ENCODE measurements around the gene FAR2. TPM values are rescaled to one million over a fixed set of nuclear protein-coding genes. Genes with fewer than 3 reads are reported as not detected.

Gene FAR2
- total and polyA plus RNA-seq, 2 donors (not counting 3 experiments of a cell fraction or from before 2014, with no cell fraction given), result 32.3 to 61.7 TPM

DNA sequence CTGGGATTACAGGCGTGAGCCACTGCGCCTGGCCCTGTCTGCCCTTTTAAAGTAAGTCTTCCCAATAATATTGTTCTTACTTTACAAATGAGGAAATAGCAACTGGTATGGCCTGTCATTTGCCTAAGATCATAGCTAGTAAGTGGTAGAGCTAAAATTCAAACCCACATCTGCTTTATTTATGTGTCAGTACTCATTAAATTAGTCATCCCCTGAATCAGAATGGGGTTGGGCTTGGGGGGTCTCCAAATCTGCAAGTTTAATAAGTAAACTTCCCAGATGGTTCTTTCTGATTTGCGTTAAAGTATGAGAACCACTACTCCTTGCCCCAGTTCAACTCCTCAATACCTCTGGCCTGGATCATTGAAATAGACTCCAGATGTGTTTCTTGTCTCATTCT, 96.2 kb downstream of the FAR2 start:
- no peaks in the 10 kb centered on the region for H3K36me3 ChIP-seq (ENCODE audit: control insufficient read depth in 2 of 2, extremely low read depth in 1 of 2, insufficient read depth in 2 of 2, low read length in 2 of 2)
- no peak for DNase-seq (ENCODE audit: low read depth, low spot score)
- H3K79me2 ChIP-seq (ENCODE audit: control insufficient read depth, insufficient read depth, low read length), result peaks cover 4% of the 10 kb centered on the region
- H2AFZ ChIP-seq (ENCODE audit: low read depth, low read length), result no peak overlapping the region
- BruUV-seq (replicated peaks), result no TSS peak
- H3K9me3 ChIP-seq (replicated peaks; ENCODE audit: control insufficient read depth, insufficient read depth, low read length), result no peaks in the 10 kb centered on the region
- H4K20me1 ChIP-seq (replicated peaks; ENCODE audit: control insufficient read depth, extremely low read depth, insufficient read depth, low read length), result no peaks in the 10 kb centered on the region
- no peaks in the 10 kb centered on the region for H3K27me3 ChIP-seq (ENCODE audit: control insufficient read depth in 2 of 2, insufficient read depth in 2 of 2, low read length in 2 of 2)
- no peak for FAIRE-seq
- POLR2A ChIA-PET, result no interaction called here
- H3K9me1 ChIP-seq (replicated peaks; ENCODE audit: control insufficient read depth, extremely low read depth, insufficient read depth, low read length), result no peaks in the 10 kb centered on the region
- H3K27ac ChIP-seq (ENCODE audit: insufficient read depth, low read depth, low read length), result no peak overlapping the region
- dilution Hi-C loops (cut with MboI; ENCODE audit: extremely low pct_ligation_motif_present, low sequenced_read_pairs) (no loop called here), intact Hi-C loops (cut with micrococcal nuclease) (no loop called here)
- CTCF ChIA-PET, result interaction anchor here (1.1 kb wide), 1 partner anchor 94 kb away, joined by 3 read pairs; no protein-coding TSS in a partner anchor
- no peak overlapping the region for H3K4me3 ChIP-seq (replicated peaks in 1 of 3; ENCODE audit: insufficient read depth in 1 of 3, low read depth in 1 of 3, low read length in 3 of 3)
- TF ChIP-seq POLR2AphosphoS5 (IDR thresholded peaks at IDR 0.05; ENCODE audit: insufficient read depth, low read depth, low read length) (no peak), POLR2A (IDR thresholded peaks at IDR 0.05; ENCODE audit: low read depth, low read length) (no peak), FOS (IDR thresholded peaks at IDR 0.05; ENCODE audit: borderline replicate concordance, insufficient read depth, low read length) (no peak), MYC (IDR thresholded peaks at IDR 0.05; ENCODE audit: low read depth, low read length) (no peak), GATA2 (IDR thresholded peaks at IDR 0.05; ENCODE audit: insufficient read depth, insufficient read length, low read depth, low read length) (no peak), EZH2 (IDR thresholded peaks at IDR 0.05; ENCODE audit: borderline replicate concordance, low read depth, low read length, severe bottlenecking) (no peak), JUN (IDR thresholded peaks at IDR 0.05; ENCODE audit: borderline replicate concordance, insufficient read depth, insufficient read length, low read depth) (no peak)
- TF ChIP-seq, protein P1, sequence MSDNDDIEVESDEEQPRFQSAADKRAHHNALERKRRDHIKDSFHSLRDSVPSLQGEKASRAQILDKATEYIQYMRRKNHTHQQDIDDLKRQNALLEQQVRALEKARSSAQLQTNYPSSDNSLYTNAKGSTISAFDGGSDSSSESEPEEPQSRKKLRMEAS (IDR thresholded peaks at IDR 0.05; ENCODE audit: insufficient read depth, insufficient read length), result no peak
- TF ChIP-seq, protein P2, sequence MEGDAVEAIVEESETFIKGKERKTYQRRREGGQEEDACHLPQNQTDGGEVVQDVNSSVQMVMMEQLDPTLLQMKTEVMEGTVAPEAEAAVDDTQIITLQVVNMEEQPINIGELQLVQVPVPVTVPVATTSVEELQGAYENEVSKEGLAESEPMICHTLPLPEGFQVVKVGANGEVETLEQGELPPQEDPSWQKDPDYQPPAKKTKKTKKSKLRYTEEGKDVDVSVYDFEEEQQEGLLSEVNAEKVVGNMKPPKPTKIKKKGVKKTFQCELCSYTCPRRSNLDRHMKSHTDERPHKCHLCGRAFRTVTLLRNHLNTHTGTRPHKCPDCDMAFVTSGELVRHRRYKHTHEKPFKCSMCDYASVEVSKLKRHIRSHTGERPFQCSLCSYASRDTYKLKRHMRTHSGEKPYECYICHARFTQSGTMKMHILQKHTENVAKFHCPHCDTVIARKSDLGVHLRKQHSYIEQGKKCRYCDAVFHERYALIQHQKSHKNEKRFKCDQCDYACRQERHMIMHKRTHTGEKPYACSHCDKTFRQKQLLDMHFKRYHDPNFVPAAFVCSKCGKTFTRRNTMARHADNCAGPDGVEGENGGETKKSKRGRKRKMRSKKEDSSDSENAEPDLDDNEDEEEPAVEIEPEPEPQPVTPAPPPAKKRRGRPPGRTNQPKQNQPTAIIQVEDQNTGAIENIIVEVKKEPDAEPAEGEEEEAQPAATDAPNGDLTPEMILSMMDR (IDR thresholded peaks at IDR 0.05; ENCODE audit: extremely low read depth in 1 of 2, insufficient read depth in 1 of 2, low read depth in 1 of 2, low read length in 2 of 2), result no peak
- H3K4me2 ChIP-seq (ENCODE audit: insufficient read depth, low read length), result no peak overlapping the region
- peaks cover 41% of the 10 kb centered on the region for H3K4me1 ChIP-seq (ENCODE audit: control insufficient read depth, extremely low read depth, insufficient read depth, low read length)
- H3K9ac ChIP-seq (replicated peaks; ENCODE audit: extremely low read depth, insufficient read depth, low read length), result no peak overlapping the region

Data from endothelial cell of umbilical vein (primary cell).